ENCODE measurements around the gene WNK1. TPM values are rescaled to one million over a fixed set of nuclear protein-coding genes. Genes with fewer than 3 reads are reported as not detected.
"Not testable (repeated sequence)": the region's sequence is repeated elsewhere in the genome, so short reads cannot be mapped to it uniquely, and the experiment has no call there.

WNK1 gene
- polyA plus RNA-seq (2013, experiment 1 of 2) = 77.0 TPM
- 81.1 TPM for polyA plus RNA-seq (2013, experiment 2 of 2)

GRCh38 chr12:751999-752694, at the start of gene WNK1:
Gene WNK1, plus strand, starts transcription at chr12:752579. Its CDS starts 987 bp downstream, at chr12:753566.
- 0 out of 2 replicates have a peak, but pooled peaks cover 2% of the 10 kb centered on the region for H3K36me3 ChIP-seq (ENCODE audit: insufficient read depth, low read length)
- H3K27me3 ChIP-seq (ENCODE audit: insufficient read depth, low read length) = no peaks in the 10 kb centered on the region; the same call in 1 of the 2 replicates
- H3K4me1 ChIP-seq (ENCODE audit: insufficient read depth, low read length) = peaks cover 34% of the 10 kb centered on the region
- under 1% methylated on average over 38 of the region's 41 CpGs for WGBS
- H3K27ac ChIP-seq (ENCODE audit: low read depth, low read length) = peak within 1 kb of the TSS; percentile 82
- no peaks in the 10 kb centered on the region for H3K9me3 ChIP-seq (ENCODE audit: insufficient read depth, low read depth, low read length)
- peak within 1 kb of the TSS; percentile 81 for H3K4me3 ChIP-seq (ENCODE audit: low read length)
- H3K9ac ChIP-seq (ENCODE audit: low read depth, low read length) = peak within 1 kb of the TSS; percentile 88

- WGBS = 93% methylated on average over 5 of the region's 5 CpGs
- Histone ChIP-seq H3K27ac (ENCODE audit: low read depth, low read length) (no peak overlapping the region), H3K9ac (ENCODE audit: low read depth, low read length) (no peak overlapping the region), H3K27me3 (ENCODE audit: insufficient read depth, low read length) (no peaks in the 10 kb centered on the region), H3K36me3 (ENCODE audit: insufficient read depth, low read length) (no peaks in the 10 kb centered on the region), H3K4me1 (ENCODE audit: insufficient read depth, low read length) (peaks cover 6% of the 10 kb centered on the region; the same call in 1 of the 2 replicates), H3K9me3 (ENCODE audit: insufficient read depth, low read depth, low read length) (no peaks in the 10 kb centered on the region), H3K4me3 (ENCODE audit: low read length) (no peak overlapping the region)
Measured at GRCh38 chr12:704516-705242, 47.7 kb upstream of the WNK1 start.

- 77% methylated on average over 2 of the region's 3 CpGs for WGBS
- H3K27me3 ChIP-seq (ENCODE audit: insufficient read depth, low read length); H3K4me1 ChIP-seq (ENCODE audit: insufficient read depth, low read length); H3K27ac ChIP-seq (ENCODE audit: low read depth, low read length); H3K9me3 ChIP-seq (ENCODE audit: insufficient read depth, low read depth, low read length); H3K4me3 ChIP-seq (ENCODE audit: low read length); H3K9ac ChIP-seq (ENCODE audit: low read depth, low read length); H3K36me3 ChIP-seq (ENCODE audit: insufficient read depth, low read length): not testable (repeated sequence)
Measured at GRCh38 chr12:708084-708483, 44.3 kb upstream of the WNK1 start.

GRCh38 chr12:709455-710020, 42.8 kb upstream of the WNK1 start:
- Histone ChIP-seq H3K9me3 (ENCODE audit: insufficient read depth, low read depth, low read length) (no peaks in the 10 kb centered on the region), H3K9ac (ENCODE audit: low read depth, low read length) (no peak overlapping the region), H3K4me1 (ENCODE audit: insufficient read depth, low read length) (peaks cover 16% of the 10 kb centered on the region), H3K27ac (ENCODE audit: low read depth, low read length) (no peak overlapping the region), H3K27me3 (ENCODE audit: insufficient read depth, low read length) (no peaks in the 10 kb centered on the region), H3K36me3 (ENCODE audit: insufficient read depth, low read length) (no peaks in the 10 kb centered on the region), H3K4me3 (ENCODE audit: low read length) (no peak overlapping the region)
- 92% methylated on average over 6 of the region's 7 CpGs for WGBS

GRCh38 chr12:712172-712863, 40.1 kb upstream of the WNK1 start:
- H3K4me3 ChIP-seq (ENCODE audit: low read length) = no peak overlapping the region
- no peaks in the 10 kb centered on the region for H3K9me3 ChIP-seq (ENCODE audit: insufficient read depth, low read depth, low read length)
- no peaks in the 10 kb centered on the region for H3K36me3 ChIP-seq (ENCODE audit: insufficient read depth, low read length)
- no peaks in the 10 kb centered on the region for H3K27me3 ChIP-seq (ENCODE audit: insufficient read depth, low read length)
- H3K4me1 ChIP-seq (ENCODE audit: insufficient read depth, low read length) = peaks cover 16% of the 10 kb centered on the region
- WGBS = 86% methylated on average over 8 of the region's 8 CpGs
- peak overlapping the region; percentile 21 for H3K27ac ChIP-seq (ENCODE audit: low read depth, low read length)
- 0 out of 2 replicates have a peak overlapping the region, but pooled peaks have one; percentile 29 for H3K9ac ChIP-seq (ENCODE audit: low read depth, low read length)

- H3K4me1 ChIP-seq (ENCODE audit: insufficient read depth, low read length) = peaks cover 16% of the 10 kb centered on the region
- H3K36me3 ChIP-seq (ENCODE audit: insufficient read depth, low read length) = no peaks in the 10 kb centered on the region
- no peak overlapping the region for H3K4me3 ChIP-seq (ENCODE audit: low read length)
- H3K9me3 ChIP-seq (ENCODE audit: insufficient read depth, low read depth, low read length) = no peaks in the 10 kb centered on the region
- H3K9ac ChIP-seq (ENCODE audit: low read depth, low read length) = peak overlapping the region; percentile 11; the same call in 1 of the 2 replicates
- H3K27me3 ChIP-seq (ENCODE audit: insufficient read depth, low read length) = no peaks in the 10 kb centered on the region
- no peak overlapping the region for H3K27ac ChIP-seq (ENCODE audit: low read depth, low read length)
- 80% methylated on average over 9 of the region's 9 CpGs for WGBS
Measured at GRCh38 chr12:713281-713875, 39.0 kb upstream of the WNK1 start.

- Histone ChIP-seq H3K36me3 (ENCODE audit: insufficient read depth, low read length) (no peaks in the 10 kb centered on the region), H3K27ac (ENCODE audit: low read depth, low read length) (no peak overlapping the region), H3K9me3 (ENCODE audit: insufficient read depth, low read depth, low read length) (no peaks in the 10 kb centered on the region), H3K4me1 (ENCODE audit: insufficient read depth, low read length) (peaks cover 24% of the 10 kb centered on the region), H3K27me3 (ENCODE audit: insufficient read depth, low read length) (no peaks in the 10 kb centered on the region), H3K9ac (ENCODE audit: low read depth, low read length) (no peak overlapping the region), H3K4me3 (ENCODE audit: low read length) (no peak overlapping the region)
- WGBS = 48% methylated on average over 4 of the region's 4 CpGs
Measured at GRCh38 chr12:716506-716905, 35.9 kb upstream of the WNK1 start.

GRCh38 chr12:718756-719102, 33.6 kb upstream of the WNK1 start:
- Histone ChIP-seq H3K27ac (ENCODE audit: low read depth, low read length) (no peak overlapping the region), H3K36me3 (ENCODE audit: insufficient read depth, low read length) (no peaks in the 10 kb centered on the region), H3K4me3 (ENCODE audit: low read length) (no peak overlapping the region), H3K4me1 (ENCODE audit: insufficient read depth, low read length) (peaks cover 19% of the 10 kb centered on the region), H3K27me3 (ENCODE audit: insufficient read depth, low read length) (no peaks in the 10 kb centered on the region), H3K9me3 (ENCODE audit: insufficient read depth, low read depth, low read length) (no peaks in the 10 kb centered on the region), H3K9ac (ENCODE audit: low read depth, low read length) (no peak overlapping the region)
- 70% methylated on average over 3 of the region's 4 CpGs for WGBS

GRCh38 chr12:720231-720941, 32.0 kb upstream of the WNK1 start:
- Histone ChIP-seq H3K4me1 (ENCODE audit: insufficient read depth, low read length) (peaks cover 24% of the 10 kb centered on the region), H3K36me3 (ENCODE audit: insufficient read depth, low read length) (no peaks in the 10 kb centered on the region), H3K27me3 (ENCODE audit: insufficient read depth, low read length) (no peaks in the 10 kb centered on the region), H3K4me3 (ENCODE audit: low read length) (no peak overlapping the region), H3K27ac (ENCODE audit: low read depth, low read length) (no peak overlapping the region), H3K9ac (ENCODE audit: low read depth, low read length) (no peak overlapping the region), H3K9me3 (ENCODE audit: insufficient read depth, low read depth, low read length) (no peaks in the 10 kb centered on the region)
- 81% methylated on average over 8 of the region's 9 CpGs for WGBS

GRCh38 chr12:724194-724855, 28.1 kb upstream of the WNK1 start:
- 53% methylated on average over 5 of the region's 6 CpGs for WGBS
- H3K4me1 ChIP-seq (ENCODE audit: insufficient read depth, low read length) = peaks cover 18% of the 10 kb centered on the region
- no peaks in the 10 kb centered on the region for H3K9me3 ChIP-seq (ENCODE audit: insufficient read depth, low read depth, low read length)
- no peaks in the 10 kb centered on the region for H3K36me3 ChIP-seq (ENCODE audit: insufficient read depth, low read length)
- no peak overlapping the region for H3K4me3 ChIP-seq (ENCODE audit: low read length)
- H3K27ac ChIP-seq (ENCODE audit: low read depth, low read length) = peak overlapping the region; percentile 9; the same call in 1 of the 2 replicates
- no peak overlapping the region for H3K9ac ChIP-seq (ENCODE audit: low read depth, low read length)
- H3K27me3 ChIP-seq (ENCODE audit: insufficient read depth, low read length) = no peaks in the 10 kb centered on the region
